ENCODE results near the gene ZSCAN21. TPM values are rescaled to one million over a fixed set of nuclear protein-coding genes. Genes with fewer than 3 reads are reported as not detected.

Gene ZSCAN21
- total RNA-seq, 1 donor = 11.7 TPM

DNA sequence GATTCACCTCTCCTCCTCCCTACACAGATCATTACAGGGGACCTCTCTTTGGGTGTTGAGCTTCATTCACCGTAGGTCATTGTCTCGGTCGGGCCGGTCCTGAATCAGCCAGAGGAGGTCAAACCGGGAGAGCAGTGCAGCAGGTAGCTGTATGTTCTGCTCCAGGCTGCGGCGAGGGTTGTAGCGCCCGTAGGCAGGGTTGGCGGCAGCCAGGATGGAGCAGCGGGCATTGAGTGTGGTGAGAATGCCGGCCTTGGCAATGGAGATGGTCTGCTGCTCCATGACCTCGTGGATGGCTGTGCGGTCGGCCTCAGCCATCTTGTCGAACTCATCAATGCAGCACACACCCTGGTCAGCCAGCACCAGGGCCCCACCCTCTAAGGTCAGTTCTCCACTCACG, 46.1 kb downstream of the ZSCAN21 start:
- TF ChIP-seq, protein P1, sequence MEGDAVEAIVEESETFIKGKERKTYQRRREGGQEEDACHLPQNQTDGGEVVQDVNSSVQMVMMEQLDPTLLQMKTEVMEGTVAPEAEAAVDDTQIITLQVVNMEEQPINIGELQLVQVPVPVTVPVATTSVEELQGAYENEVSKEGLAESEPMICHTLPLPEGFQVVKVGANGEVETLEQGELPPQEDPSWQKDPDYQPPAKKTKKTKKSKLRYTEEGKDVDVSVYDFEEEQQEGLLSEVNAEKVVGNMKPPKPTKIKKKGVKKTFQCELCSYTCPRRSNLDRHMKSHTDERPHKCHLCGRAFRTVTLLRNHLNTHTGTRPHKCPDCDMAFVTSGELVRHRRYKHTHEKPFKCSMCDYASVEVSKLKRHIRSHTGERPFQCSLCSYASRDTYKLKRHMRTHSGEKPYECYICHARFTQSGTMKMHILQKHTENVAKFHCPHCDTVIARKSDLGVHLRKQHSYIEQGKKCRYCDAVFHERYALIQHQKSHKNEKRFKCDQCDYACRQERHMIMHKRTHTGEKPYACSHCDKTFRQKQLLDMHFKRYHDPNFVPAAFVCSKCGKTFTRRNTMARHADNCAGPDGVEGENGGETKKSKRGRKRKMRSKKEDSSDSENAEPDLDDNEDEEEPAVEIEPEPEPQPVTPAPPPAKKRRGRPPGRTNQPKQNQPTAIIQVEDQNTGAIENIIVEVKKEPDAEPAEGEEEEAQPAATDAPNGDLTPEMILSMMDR (IDR thresholded peaks at IDR 0.05; ENCODE audit: insufficient read depth, low read depth, low read length) = no peak
- no peak overlapping the region for H3K4me3 ChIP-seq (ENCODE audit: low read depth, low read length)
- DNase-seq (ENCODE audit: low read depth) = no peak

DNA sequence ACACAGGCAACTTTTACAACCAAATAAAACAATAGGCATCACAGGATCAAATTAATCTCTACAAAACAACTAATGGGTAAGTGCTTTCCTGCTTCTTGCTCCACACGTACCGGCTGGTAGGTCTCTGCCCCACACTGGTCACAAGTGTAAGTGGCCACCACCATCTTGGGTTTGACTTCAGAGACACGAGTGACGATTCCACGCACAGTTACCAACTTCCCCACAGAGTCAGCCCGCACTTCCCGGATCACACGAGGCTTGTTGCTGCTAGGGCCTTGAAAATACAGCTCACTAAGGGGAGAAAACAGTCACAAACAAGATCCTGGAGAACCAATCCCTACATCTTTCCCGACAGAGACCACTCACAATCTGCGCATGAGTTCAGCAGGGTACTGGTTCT, 49.3 kb downstream of the ZSCAN21 start:
- no peak overlapping the region for H3K4me3 ChIP-seq (ENCODE audit: low read depth, low read length)
- DNase-seq (ENCODE audit: low read depth) = no peak
- TF ChIP-seq, protein P1 (IDR thresholded peaks at IDR 0.05; ENCODE audit: insufficient read depth, low read depth, low read length) = no peak

DNA sequence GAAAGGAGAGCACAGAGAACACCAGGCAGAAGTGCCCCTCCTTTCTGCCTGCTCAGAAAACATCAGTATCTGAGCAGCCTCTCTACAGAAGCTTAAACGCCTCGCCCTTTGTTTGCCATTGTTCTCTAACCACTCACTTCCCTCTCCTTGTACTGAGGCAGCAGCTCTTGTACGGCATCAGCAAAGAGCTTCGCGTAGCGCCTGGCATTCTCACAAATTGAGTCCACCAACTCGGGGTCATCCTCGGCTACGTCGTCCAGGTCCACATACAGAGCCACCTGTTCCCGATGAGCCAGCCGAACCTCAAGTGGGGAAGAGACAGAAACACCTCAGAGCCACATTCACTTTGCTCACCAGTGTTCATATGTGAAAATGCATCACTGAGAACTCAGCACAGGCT, 49.9 kb downstream of the ZSCAN21 start:
- no peak for DNase-seq (ENCODE audit: low read depth)
- TF ChIP-seq, protein P1 (IDR thresholded peaks at IDR 0.05; ENCODE audit: insufficient read depth, low read depth, low read length) = no peak
- peak overlapping the region; percentile 85 for H3K4me3 ChIP-seq (ENCODE audit: low read depth, low read length)

GRCh38 chr7:100100420-100101015, 50.9 kb downstream of the ZSCAN21 start:
- TF ChIP-seq, protein P1 (IDR thresholded peaks at IDR 0.05; ENCODE audit: insufficient read depth, low read depth, low read length) = no peak
- peak overlapping the region; percentile 85 for H3K4me3 ChIP-seq (ENCODE audit: low read depth, low read length)
- peak; percentile 99 for DNase-seq (ENCODE audit: low read depth)

GRCh38 chr7:100101016-100101862, 51.7 kb downstream of the ZSCAN21 start, which contains the start of the genes AP4M1 and MCM7:
TSS of gene AP4M1 (plus strand) at chr7:100101643. CDS start at chr7:100101715, 72 bp downstream.
TSS of gene MCM7 (minus strand) at chr7:100101397. CDS start at chr7:100101294, 103 bp downstream.
- TF ChIP-seq, protein P1 (IDR thresholded peaks at IDR 0.05; ENCODE audit: insufficient read depth, low read depth, low read length) = no peak
- peak; percentile 99 for DNase-seq (ENCODE audit: low read depth)
- peak within 1 kb of the TSS; percentile 85 for H3K4me3 ChIP-seq (ENCODE audit: low read depth, low read length)

DNA sequence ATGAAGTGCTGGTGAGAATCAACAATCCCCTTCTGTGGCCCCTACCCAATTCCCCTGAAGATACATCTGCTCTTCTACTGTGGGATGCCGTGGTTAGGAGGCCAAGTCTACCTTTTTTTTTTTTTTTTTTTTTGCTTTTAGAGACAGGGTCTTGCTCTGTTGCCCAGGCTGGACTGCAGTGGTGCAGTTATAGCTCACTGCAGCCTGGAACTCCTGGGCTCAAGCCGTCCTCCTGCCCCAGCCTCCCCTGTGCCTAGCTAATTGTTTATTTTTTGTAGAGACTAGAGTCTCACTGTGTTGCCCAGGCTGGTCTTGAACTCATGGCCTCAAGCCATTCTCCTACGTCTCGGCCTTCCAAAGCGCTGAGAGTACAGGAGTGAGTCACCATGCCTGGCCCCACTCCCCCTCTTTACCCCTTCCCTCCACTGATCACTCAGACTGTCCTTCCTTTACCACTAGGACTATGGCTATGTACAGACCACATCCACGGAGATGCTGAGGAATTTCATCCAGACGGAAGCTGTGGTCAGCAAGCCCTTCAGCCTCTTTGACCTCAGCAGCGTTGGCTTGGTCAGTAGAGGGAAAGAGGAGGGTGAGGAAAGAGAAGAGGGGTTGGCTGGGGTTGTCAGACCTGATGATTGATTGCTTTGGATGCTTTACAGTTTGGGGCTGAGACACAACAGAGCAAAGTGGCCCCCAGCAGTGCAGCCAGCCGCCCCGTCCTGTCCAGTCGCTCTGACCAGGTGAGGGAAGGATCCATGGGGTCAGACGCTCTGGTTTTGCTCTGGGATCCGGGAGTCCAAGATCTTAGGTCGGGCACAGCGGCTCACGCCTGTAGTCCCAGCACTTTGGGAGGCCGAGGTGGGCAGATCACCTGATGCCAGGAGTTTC, 53.6 kb downstream of the ZSCAN21 start:
- peak; percentile 94 for DNase-seq (ENCODE audit: low read depth)
- TF ChIP-seq, protein P1 (IDR thresholded peaks at IDR 0.05; ENCODE audit: insufficient read depth, low read depth, low read length) = no peak
- H3K4me3 ChIP-seq (ENCODE audit: low read depth, low read length) = peak overlapping the region; percentile 85

All from fibroblast of villous mesenchyme (primary cell).